GM18526 (cell line): ENCODE measurements around the gene IRF2BP1.
A peak's percentile ranks its signal among the peaks of the same experiment; 100 is the strongest.

ENCODE experiments used
- POLR2A ChIP-seq: IDR thresholded peaks from 3 replicates; pipeline ENCODE4 v1.6.1; 2011; ENCODE audit not compliant: insufficient read length; ENCODE audit errors: extremely low read depth

Gene IRF2BP1

DNA sequence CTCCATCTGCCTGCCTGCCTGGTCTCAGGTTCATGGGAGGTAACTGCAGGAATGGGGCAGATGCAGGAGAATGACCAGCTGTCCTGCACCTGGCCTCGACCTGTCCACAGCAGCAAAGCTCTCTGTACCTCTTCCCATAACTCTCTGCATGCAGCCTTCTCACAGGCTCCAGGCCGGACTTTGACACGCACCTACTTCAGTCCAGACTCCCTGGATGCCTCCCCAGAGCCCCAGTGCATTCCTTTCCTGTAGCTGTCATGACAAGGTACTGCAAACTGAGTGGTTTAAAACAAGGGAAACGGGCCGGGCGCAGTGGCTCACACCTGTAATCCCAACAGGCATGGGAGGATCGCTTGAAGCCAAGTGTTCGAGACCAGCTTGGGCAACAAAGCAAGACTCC, 25.4 kb upstream of the IRF2BP1 start:
- no peak for TF ChIP-seq POLR2A

DNA sequence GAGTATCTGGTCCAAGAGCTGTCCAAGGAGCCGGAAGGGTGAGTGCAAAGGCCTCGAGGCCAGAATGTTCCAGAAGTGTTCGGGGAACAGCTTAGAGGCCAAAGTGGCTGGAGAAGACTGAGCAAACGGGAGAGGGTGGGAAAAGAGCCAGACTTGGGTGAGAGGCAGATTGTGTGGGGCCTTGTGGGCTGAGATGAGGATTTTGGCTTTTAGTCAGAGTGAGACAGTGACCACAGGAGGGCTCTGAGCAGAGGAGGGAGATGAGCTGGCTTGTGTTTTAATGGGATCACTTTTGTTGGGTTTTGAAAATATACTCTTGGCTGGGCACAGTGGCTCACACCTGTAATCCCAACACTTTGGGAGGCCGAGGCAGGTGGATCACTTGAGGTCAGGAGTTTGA, 23.0 kb upstream of the IRF2BP1 start:
- TF ChIP-seq POLR2A = no peak

DNA sequence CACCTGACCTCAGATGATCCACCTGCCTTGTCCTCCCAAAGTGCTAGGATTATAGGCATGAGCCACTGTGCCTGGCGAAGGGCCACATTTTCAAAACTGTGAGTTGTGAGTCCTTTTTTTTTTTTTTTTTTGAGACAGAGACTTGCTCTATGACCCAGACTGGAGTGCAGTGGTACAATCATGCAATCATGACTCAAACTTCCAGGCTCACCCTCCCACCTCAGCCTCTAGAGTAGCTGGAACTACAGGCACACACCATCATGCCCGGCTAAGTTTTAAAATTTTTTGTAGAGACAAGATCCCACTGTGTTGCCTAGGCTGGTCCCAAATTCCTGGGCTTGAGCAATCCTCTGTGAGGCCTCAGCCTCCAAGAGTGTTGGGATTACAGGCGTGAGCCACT, 20.3 kb upstream of the IRF2BP1 start:
- TF ChIP-seq POLR2A = no peak

DNA sequence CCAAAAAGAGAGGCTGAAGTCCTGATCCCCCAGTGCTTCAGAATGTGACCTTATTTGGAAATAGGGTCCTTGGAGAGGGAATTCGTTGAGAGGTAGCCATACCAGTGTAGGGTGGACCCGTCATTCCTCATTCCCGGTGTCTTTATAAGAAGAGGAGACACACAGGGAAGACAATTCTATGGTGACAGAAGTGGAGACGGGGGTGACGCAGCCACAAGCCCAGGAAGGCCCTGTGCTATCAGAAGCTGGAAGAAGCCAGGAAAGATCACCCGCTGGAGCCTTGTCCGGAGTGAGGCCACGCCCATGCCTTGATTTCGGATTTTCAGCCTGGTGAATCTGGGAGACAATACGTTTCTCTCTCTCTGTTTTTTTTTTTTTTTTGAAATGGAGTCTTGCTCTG, 19.1 kb upstream of the IRF2BP1 start:
- no peak for TF ChIP-seq POLR2A

GRCh38 chr19:45902651-45903625, 17.0 kb upstream of the IRF2BP1 start:
- TF ChIP-seq POLR2A = peak; percentile 80

GRCh38 chr19:45901912-45902650, 16.1 kb upstream of the IRF2BP1 start, which contains the start of gene MYPOP:
TSS of gene MYPOP (minus strand) at chr19:45902613. CDS start at chr19:45901773, 840 bp downstream.
- no peak for TF ChIP-seq POLR2A

DNA sequence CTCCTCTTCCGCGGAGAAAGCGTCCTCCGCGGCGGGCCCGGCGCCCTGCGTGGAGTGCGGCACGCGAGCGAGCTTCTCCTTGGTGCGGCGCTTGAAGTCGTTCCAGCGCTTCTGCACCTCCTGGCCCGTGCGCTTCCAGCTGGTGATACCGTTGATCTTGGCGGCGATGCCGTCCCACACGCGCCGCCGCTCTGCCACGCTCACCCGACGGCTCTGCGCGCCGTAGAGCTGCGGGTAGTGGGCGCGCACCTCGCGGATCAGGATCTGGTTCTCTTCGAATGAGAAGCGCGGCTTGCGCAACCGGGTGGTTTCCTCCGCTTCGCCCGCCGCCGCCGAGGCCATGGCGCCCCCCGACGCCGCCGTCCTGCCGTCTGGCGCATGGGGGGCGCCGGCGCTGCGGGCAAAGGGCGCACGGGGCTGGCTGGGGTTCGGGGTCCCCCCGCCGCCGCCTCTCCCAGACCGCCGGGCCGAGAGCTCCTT, 15.5 kb upstream of the IRF2BP1 start:
- no peak for TF ChIP-seq POLR2A

GRCh38 chr19:45900738-45901431, 14.9 kb upstream of the IRF2BP1 start:
- TF ChIP-seq POLR2A = no peak

- TF ChIP-seq POLR2A = no peak
Observed at GRCh38 chr19:45899919-45900589, 14.1 kb upstream of the IRF2BP1 start.

GRCh38 chr19:45899253-45899652, 13.3 kb upstream of the IRF2BP1 start:
- no peak for TF ChIP-seq POLR2A

GRCh38 chr19:45897261-45897812, 11.4 kb upstream of the IRF2BP1 start:
- TF ChIP-seq POLR2A = no peak

GRCh38 chr19:45895519-45895972, 9.6 kb upstream of the IRF2BP1 start:
- TF ChIP-seq POLR2A = no peak

DNA sequence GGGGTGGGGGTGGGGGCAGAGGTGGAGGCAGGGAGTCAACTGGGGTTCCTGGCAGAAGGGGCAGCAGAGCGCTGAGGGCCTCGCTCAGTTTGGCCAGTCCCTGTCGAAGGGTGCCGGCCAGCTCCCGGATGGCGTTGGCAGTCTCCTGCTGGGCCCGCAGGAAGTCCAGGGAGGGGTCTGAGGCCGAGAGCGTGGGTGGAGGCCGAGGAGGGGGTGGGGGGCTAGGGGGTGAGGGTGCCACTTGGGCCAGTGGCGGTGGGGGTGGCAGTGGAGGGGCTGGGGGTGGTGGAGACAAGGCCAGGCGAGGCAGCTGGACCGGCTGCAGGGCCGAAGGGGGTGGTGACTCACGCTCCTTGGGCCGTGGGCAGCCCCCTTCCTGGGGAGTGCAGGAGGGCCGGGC, 4.9 kb upstream of the IRF2BP1 start:
- TF ChIP-seq POLR2A = no peak

GRCh38 chr19:45889210-45889885, 3.4 kb upstream of the IRF2BP1 start:
- TF ChIP-seq POLR2A = no peak

GRCh38 chr19:45887200-45887710, 1.3 kb upstream of the IRF2BP1 start:
- TF ChIP-seq POLR2A = no peak
